NCI-H2171 (cell line): ENCODE results near the gene PLPP7.

ENCODE experiments used
- DNase-seq: peaks from one replicate; lab custom pipeline; 2025; lab: John Stamatoyannopoulos, UW

Gene PLPP7

GRCh38 chr9:131281119-131281965 lies 8.2 kb upstream of the PLPP7 start:
- no peak for DNase-seq

- no peak for DNase-seq
These were observed 7.3 kb upstream of the PLPP7 start for GRCh38 chr9:131282175-131282574.

- DNase-seq: no peak
These were observed 6.7 kb upstream of the PLPP7 start for GRCh38 chr9:131282688-131283422.

- DNase-seq: no peak
These were observed 4.7 kb upstream of the PLPP7 start for GRCh38 chr9:131284856-131285255.

GRCh38 chr9:131287359-131287758 lies 2.2 kb upstream of the PLPP7 start:
- DNase-seq: no peak

- DNase-seq: no peak
These were observed 1.3 kb upstream of the PLPP7 start for GRCh38 chr9:131288217-131288616.

GRCh38 chr9:131290036-131290766 lies 678 bp downstream of the PLPP7 start:
- DNase-seq: no peak

- DNase-seq: no peak
These were observed 1.3 kb downstream of the PLPP7 start for GRCh38 chr9:131290767-131291370.

- DNase-seq: no peak
These were observed 2.3 kb downstream of the PLPP7 start for GRCh38 chr9:131291795-131292315.

GRCh38 chr9:131292937-131293336 lies 3.4 kb downstream of the PLPP7 start:
- no peak for DNase-seq

- no peak for DNase-seq
These were observed 6.9 kb downstream of the PLPP7 start for GRCh38 chr9:131296460-131296859.

- DNase-seq: no peak
These were observed 7.5 kb downstream of the PLPP7 start for GRCh38 chr9:131296906-131297500.

- no peak for DNase-seq
These were observed 8.4 kb downstream of the PLPP7 start for GRCh38 chr9:131297903-131298302.

GRCh38 chr9:131298341-131298740 lies 8.8 kb downstream of the PLPP7 start:
- no peak for DNase-seq

- no peak for DNase-seq
These were observed 9.3 kb downstream of the PLPP7 start for GRCh38 chr9:131298816-131299215.

- DNase-seq: no peak
These were observed 9.9 kb downstream of the PLPP7 start for GRCh38 chr9:131299346-131299960.

- DNase-seq: no peak
These were observed 10.4 kb downstream of the PLPP7 start for GRCh38 chr9:131299961-131300347.

GRCh38 chr9:131300444-131300843 lies 10.9 kb downstream of the PLPP7 start:
- DNase-seq: no peak

- DNase-seq: no peak
These were observed 12.9 kb downstream of the PLPP7 start for GRCh38 chr9:131302244-131303075.
